ENCODE results near the gene ZMYM2. TPM values are rescaled to one million over a fixed set of nuclear protein-coding genes. Genes with fewer than 3 reads are reported as not detected.

Gene ZMYM2
- total RNA-seq, 4 donors from 2014 or later: 42.2 to 67.8 (median 63.0) TPM

DNA sequence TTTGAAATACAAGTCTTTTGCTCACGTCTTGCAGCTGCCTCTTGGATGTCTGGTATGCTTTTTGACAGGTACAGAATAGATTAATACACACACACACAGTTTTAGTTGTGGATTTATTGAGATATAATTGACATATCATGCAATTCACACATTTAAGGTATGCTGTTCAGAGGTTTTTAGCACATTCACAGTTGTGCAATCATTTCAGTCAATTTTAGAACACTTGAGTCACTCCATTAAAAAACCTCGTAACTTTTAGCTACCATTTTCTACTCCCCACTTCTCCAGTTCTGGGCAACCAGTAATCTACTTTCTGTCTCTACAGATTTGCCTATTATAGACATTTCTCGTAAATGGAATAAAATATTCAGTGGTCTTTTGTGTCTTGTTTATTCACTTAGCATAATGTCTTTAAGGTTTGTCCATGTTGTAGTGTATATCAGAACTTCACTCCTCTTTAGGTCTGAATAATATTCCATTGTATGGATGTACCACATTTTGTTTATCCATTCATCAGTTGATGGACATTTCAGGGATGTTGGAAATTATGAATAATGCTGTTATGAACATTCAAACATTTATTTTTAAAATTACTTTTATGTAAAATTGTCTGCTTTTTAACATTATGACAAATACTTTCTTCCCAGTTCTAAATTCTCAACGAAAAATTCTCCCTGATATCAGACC lies 2.5 kb upstream of the ZMYM2 start:
- ATAC-seq (ENCODE audit: low FRiP score) (no peak), DNase-seq (ENCODE audit: low spot score) (no peak)
- TF ChIP-seq, protein P1, sequence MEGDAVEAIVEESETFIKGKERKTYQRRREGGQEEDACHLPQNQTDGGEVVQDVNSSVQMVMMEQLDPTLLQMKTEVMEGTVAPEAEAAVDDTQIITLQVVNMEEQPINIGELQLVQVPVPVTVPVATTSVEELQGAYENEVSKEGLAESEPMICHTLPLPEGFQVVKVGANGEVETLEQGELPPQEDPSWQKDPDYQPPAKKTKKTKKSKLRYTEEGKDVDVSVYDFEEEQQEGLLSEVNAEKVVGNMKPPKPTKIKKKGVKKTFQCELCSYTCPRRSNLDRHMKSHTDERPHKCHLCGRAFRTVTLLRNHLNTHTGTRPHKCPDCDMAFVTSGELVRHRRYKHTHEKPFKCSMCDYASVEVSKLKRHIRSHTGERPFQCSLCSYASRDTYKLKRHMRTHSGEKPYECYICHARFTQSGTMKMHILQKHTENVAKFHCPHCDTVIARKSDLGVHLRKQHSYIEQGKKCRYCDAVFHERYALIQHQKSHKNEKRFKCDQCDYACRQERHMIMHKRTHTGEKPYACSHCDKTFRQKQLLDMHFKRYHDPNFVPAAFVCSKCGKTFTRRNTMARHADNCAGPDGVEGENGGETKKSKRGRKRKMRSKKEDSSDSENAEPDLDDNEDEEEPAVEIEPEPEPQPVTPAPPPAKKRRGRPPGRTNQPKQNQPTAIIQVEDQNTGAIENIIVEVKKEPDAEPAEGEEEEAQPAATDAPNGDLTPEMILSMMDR (IDR thresholded peaks at IDR 0.05): no peak

DNA sequence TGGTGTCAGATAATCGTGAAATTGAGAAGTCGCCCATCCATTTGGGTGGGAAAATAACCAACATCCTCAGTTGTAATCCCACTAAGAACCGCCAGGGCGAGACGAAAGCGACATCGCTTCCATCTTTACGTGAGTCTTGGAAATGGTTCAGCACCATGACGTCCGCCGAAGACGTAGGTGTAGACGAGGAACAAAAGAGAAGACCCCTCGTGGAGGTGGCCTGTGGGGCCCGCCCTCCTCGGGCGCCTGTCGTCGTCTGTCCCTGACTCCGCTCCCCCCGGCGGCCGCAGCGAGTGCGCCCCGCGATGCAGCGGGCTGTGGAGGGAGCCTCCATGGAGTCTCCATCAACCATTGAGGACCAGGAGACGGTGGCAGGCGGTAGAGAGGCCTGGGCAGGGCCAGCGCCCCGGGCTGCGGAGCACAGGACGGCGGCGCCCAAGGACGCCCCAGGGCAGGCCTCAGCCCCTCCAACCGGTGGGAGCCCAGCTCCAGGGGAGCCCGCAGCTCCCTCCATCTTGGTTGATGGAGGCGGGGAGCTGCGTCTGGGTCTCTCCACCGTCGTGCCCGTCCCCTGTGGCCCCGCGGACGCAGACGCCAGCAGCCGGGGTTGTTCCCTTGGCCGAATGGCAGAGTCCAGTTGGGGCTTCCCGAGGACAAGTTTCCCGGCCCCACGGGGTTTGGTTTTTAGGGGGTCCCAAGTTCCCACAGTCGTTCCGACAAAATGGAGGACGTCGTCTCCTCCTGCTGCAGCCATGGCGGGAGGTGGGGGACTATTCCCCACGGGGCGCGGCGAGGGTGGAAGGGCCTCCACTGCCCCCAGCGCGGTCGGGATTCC lies 990 bp upstream of the ZMYM2 start:
- TF ChIP-seq, protein P1 (IDR thresholded peaks at IDR 0.05): peak in 2 of 3 donors; percentile 31 to 70
- no peak for ATAC-seq (ENCODE audit: low FRiP score)
- DNase-seq (ENCODE audit: low spot score): peak; percentile 65

DNA sequence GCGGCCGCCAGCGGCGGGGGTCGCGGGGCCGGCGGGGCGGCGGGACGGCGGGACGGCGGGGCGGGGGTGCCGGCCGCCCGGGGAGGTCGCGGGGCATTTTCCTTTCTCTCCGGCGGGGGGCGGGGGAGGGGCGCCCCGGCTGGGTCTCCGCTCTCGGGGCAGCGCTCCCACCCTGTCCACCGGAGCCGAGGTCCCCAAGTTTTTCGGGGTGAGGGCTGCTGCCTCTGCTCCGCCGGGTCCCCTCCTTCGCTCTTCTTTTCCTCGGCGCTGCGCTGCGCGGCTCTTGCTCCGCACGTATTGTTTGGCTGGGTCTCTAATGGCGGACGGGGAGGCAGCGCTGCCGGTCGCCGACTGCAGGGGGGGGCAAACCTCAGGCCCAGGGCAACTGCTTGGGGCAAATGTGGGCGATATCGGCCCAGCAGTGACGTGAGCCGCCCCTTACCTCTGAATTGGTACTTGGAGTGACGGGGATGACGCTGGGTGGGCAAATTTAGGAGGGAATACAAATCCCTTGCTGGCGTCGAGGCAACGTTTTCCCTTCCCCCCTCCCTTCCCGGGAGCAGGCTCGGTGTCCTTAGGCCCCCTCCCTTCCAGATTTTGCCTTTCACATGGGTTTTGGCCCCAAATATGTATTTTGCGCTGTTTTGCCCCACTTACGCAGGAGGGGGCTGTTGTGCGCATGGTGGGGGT lies 759 bp downstream of the ZMYM2 start:
- ATAC-seq (ENCODE audit: low FRiP score) (no peak), DNase-seq (ENCODE audit: low spot score) (peak; percentile 31)
- TF ChIP-seq, protein P1 (IDR thresholded peaks at IDR 0.05): no peak

DNA sequence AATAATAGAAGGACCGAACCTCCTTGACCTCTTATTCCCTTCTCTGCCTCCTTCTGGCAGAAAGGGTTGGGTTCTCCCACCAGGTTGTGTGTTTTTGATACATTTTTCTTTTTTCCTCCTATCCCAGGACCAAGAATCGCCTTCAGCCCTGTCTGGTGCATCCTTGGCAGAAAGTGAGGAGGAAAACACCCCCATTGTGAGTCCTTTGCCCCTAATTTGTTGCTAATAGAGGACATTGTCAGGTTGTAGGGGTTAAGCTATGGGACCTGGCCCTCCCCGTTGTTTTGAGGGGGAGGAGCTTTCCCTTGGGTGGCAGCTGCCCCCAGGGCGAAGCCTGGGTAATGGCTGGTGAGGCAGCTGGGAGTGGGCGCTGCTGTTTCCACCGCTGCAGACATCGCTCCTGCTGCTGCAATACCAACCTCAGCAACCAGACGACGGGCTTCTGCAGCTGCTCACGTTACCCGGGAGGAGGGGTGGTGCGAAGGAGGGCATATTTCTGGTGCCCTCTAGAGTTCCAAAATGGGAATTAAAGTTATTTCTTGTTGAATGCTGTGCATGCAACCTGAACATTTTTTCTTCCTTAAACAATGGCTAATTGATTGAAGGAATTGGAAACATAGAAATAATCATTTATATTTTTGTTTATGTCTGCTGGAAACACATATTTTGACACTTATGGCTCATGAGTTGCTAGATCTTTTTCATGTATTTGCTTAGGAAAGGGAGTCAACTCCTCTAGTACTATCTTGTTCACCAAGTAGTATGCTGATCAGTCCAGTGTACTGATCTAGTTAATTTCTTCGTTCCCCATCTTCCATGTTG lies 1.5 kb downstream of the ZMYM2 start:
- TF ChIP-seq, protein P1 (IDR thresholded peaks at IDR 0.05): peak in 1 of 3 donors; percentile 62
- DNase-seq (ENCODE audit: low spot score) (peak; percentile 51), ATAC-seq (ENCODE audit: low FRiP score) (peak; percentile 67)

DNA sequence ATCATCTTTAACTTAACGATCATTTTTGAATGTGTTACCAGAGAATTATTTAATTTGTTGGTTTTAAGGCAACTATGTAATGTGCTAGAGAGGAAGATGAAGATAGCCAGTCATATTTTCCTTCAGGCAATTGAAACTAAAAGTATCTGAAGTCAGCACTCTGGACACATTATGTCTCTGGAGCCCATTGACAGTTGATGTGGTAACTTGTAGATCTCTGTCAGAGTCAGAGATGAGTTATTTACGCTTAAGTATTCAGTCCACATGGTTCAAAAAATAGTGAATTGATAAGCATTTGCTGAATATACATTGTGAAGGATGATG lies 2.1 kb downstream of the ZMYM2 start:
- TF ChIP-seq, protein P1 (IDR thresholded peaks at IDR 0.05): no peak
- ATAC-seq (ENCODE audit: low FRiP score): no peak
- DNase-seq (ENCODE audit: low spot score): no peak

DNA sequence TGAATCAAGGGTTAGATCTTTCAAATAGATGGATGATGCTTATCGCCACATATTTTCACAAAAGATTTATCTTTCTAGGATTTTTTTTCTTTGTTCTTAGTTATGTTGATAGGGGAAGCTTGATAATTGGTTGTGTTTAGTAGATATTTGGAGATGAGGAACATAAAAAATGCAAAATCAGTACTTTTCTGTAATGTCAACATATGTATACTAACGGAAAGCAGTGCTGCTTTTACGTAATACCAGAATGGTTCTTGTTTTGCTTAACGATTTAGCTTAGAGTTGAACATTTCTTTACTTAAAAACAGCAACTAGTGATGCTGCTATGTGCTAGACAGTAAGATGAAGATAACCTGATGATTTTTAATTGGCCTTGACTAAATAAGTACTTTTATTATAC lies 3.0 kb downstream of the ZMYM2 start:
- TF ChIP-seq, protein P1 (IDR thresholded peaks at IDR 0.05): no peak
- no peak for ATAC-seq (ENCODE audit: low FRiP score)
- DNase-seq (ENCODE audit: low spot score): no peak

Data from omental fat pad (tissue), 4 donors.